Amniotic stem cell (primary cell): ENCODE results near the gene OVCH1.

Experiments
- DNase-seq: peaks from one replicate; lab custom pipeline; 2025; lab: John Stamatoyannopoulos, UW

OVCH1 gene

GRCh38 chr12:29497588-29497987 is at the start of gene OVCH1:
Gene OVCH1 (minus strand): TSS chr12:29497686. CDS start chr12:29497686, 0 bp downstream.
- no peak for DNase-seq

GRCh38 chr12:29547151-29547632 is 49.7 kb upstream of the OVCH1 start:
- no peak for DNase-seq

GRCh38 chr12:29546000-29546399 is 48.5 kb upstream of the OVCH1 start:
- DNase-seq, result no peak

GRCh38 chr12:29545102-29545467 is 47.6 kb upstream of the OVCH1 start:
- no peak for DNase-seq

GRCh38 chr12:29544428-29545101 is 47.1 kb upstream of the OVCH1 start:
- no peak for DNase-seq

- DNase-seq, result no peak
These were observed 45.5 kb upstream of the OVCH1 start for GRCh38 chr12:29543036-29543435.

- DNase-seq, result no peak
These were observed 39.8 kb upstream of the OVCH1 start for GRCh38 chr12:29537298-29537697.

GRCh38 chr12:29534935-29535334 is 37.4 kb upstream of the OVCH1 start:
- no peak for DNase-seq

- DNase-seq, result no peak
These were observed 36.5 kb upstream of the OVCH1 start for GRCh38 chr12:29533815-29534489.

- no peak for DNase-seq
These were observed 34.0 kb upstream of the OVCH1 start for GRCh38 chr12:29531471-29531870.

GRCh38 chr12:29530436-29530835 is 33.0 kb upstream of the OVCH1 start:
- no peak for DNase-seq

- no peak for DNase-seq
These were observed 30.7 kb upstream of the OVCH1 start for GRCh38 chr12:29528161-29528560.

- peak; percentile 3 for DNase-seq
These were observed 24.5 kb upstream of the OVCH1 start for GRCh38 chr12:29521951-29522350.

- DNase-seq, result peak; percentile 4
These were observed 22.2 kb upstream of the OVCH1 start for GRCh38 chr12:29519585-29520182.

GRCh38 chr12:29518407-29518806 is 20.9 kb upstream of the OVCH1 start:
- DNase-seq, result no peak

GRCh38 chr12:29517264-29517663 is 19.8 kb upstream of the OVCH1 start:
- no peak for DNase-seq

- DNase-seq, result peak; percentile 8
These were observed 19.0 kb upstream of the OVCH1 start for GRCh38 chr12:29516431-29516875.

GRCh38 chr12:29510591-29511185 is 13.2 kb upstream of the OVCH1 start:
- DNase-seq, result no peak

GRCh38 chr12:29509503-29509902 is 12.0 kb upstream of the OVCH1 start:
- DNase-seq, result no peak

- no peak for DNase-seq
These were observed 11.5 kb upstream of the OVCH1 start for GRCh38 chr12:29508949-29509348.

GRCh38 chr12:29505122-29505521 is 7.6 kb upstream of the OVCH1 start:
- DNase-seq, result no peak

GRCh38 chr12:29503283-29503682 is 5.8 kb upstream of the OVCH1 start:
- DNase-seq, result no peak

- no peak for DNase-seq
These were observed 1.7 kb upstream of the OVCH1 start for GRCh38 chr12:29499235-29499634.
